Endothelial cell of umbilical vein (primary cell): Measurements from ENCODE around the gene CD86. TPM values are rescaled to one million over a fixed set of nuclear protein-coding genes. Genes with fewer than 3 reads are reported as not detected.

Experiments used
- BruUV-seq: library from RNA; stranded (reverse); fragments of 400-500 nt; replicated peaks from 2 replicates; lab custom pipeline; 2021; lab: Mats Ljungman, UMichigan
- CTCF ChIA-PET: fragments of 300-600, 350-600 bp; sonication (Branson Sonifier 250); formaldehyde crosslinking; loops from one replicate; lab custom pipeline; 2021; ENCODE audit warnings: antibody characterized with exemption, inconsistent platforms; lab: Charles Lee
- POLR2A ChIA-PET: fragments of 300-600, 350-600 bp; sonication (Branson Sonifier 250); formaldehyde crosslinking; loops from one replicate; lab custom pipeline; 2021; ENCODE audit warnings: antibody characterized with exemption, inconsistent platforms; lab: Charles Lee
- DNase-seq: peaks from one replicate; pipeline ENCODE4 v3.0.0-alpha.2; 2011; ENCODE audit warnings: low read depth, low spot score
- FAIRE-seq: peaks from 2 replicates; lab custom pipeline; 2011; peaks lifted over from hg19 to GRCh38; lab: Jason Lieb, UNC
- H2AFZ ChIP-seq: 2 replicates; pipeline ENCODE4 v1.6.0; 2012; ENCODE audit warnings: low read depth, low read length, control low read depth, inconsistent platforms
- H3K27ac ChIP-seq: 2 replicates; pipeline ENCODE4 v1.5.1; 2011; ENCODE audit warnings: low read depth, mild to moderate bottlenecking, control low read depth, low read length, moderate library complexity; ENCODE audit not compliant: insufficient read depth
- H3K27me3 ChIP-seq, 2 experiments: 2 replicates each; pipeline versions ENCODE4 v1.6.0 to v1.6.1; 2011; ENCODE audit warnings: low read length in 2 of 2, mixed read lengths in 1 of 2; ENCODE audit not compliant: control insufficient read depth in 2 of 2, insufficient read depth in 2 of 2
- H3K36me3 ChIP-seq, 2 experiments: 2 replicates in 1 of 2; 3 replicates in 1 of 2; pipeline ENCODE4 v1.5.1; 2011; ENCODE audit warnings: low read length in 2 of 2, mild to moderate bottlenecking in 1 of 2, moderate library complexity in 1 of 2; ENCODE audit not compliant: control insufficient read depth in 2 of 2, insufficient read depth in 2 of 2; ENCODE audit errors: extremely low read depth in 1 of 2
- H3K4me1 ChIP-seq: 3 replicates; pipeline ENCODE4 v1.5.1; 2011; ENCODE audit warnings: mild to moderate bottlenecking, low read length; ENCODE audit not compliant: control insufficient read depth, insufficient read depth; ENCODE audit errors: extremely low read depth
- H3K4me2 ChIP-seq: 2 replicates; pipeline ENCODE4 v1.6.1; 2011; ENCODE audit warnings: low read length, control low read depth, mixed read lengths; ENCODE audit not compliant: insufficient read depth
- H3K4me3 ChIP-seq, 3 experiments: fragments of 200-600 bp in 1 of 3; sonication (generic), shearing (Covaris generic) in 1 of 3; replicated peaks in 1 of 3; 2 replicates each; pipeline ENCODE4 v1.5.1; 2011 to 2016; ENCODE audit warnings: control low read depth in 3 of 3, low read length in 3 of 3, mild to moderate bottlenecking in 2 of 3, inconsistent platforms in 1 of 3, low read depth in 1 of 3, moderate library complexity in 1 of 3; ENCODE audit not compliant: insufficient read depth in 1 of 3
- H3K79me2 ChIP-seq: 2 replicates; pipeline ENCODE4 v1.6.0; 2012; ENCODE audit warnings: low read length, inconsistent platforms; ENCODE audit not compliant: control insufficient read depth, insufficient read depth
- H3K9ac ChIP-seq: replicated peaks from 2 replicates; pipeline ENCODE3; 2011; ENCODE audit warnings: low read length, control low read depth; ENCODE audit not compliant: insufficient read depth; ENCODE audit errors: extremely low read depth
- H3K9me1 ChIP-seq: replicated peaks from 3 replicates; pipeline ENCODE4 v1.6.0; 2011; ENCODE audit warnings: mild to moderate bottlenecking, low read length; ENCODE audit not compliant: control insufficient read depth, insufficient read depth; ENCODE audit errors: extremely low read depth
- H3K9me3 ChIP-seq: replicated peaks from 2 replicates; pipeline ENCODE4 v1.5.1; 2012; ENCODE audit warnings: low read length, inconsistent platforms; ENCODE audit not compliant: control insufficient read depth, insufficient read depth
- H4K20me1 ChIP-seq: replicated peaks from 2 replicates; pipeline ENCODE3; 2011; ENCODE audit warnings: mild to moderate bottlenecking, low read length; ENCODE audit not compliant: control insufficient read depth, insufficient read depth; ENCODE audit errors: extremely low read depth
- CTCF ChIP-seq, 2 donors: IDR thresholded peaks; 1 replicate in 1 of 2; 2 replicates in 1 of 2; pipeline ENCODE4 v1.5.1; 2011; ENCODE audit warnings: low read length in 2 of 2, mild to moderate bottlenecking in 2 of 2, moderate library complexity in 2 of 2, control low read depth in 1 of 2, inconsistent platforms in 1 of 2, low read depth in 1 of 2; ENCODE audit not compliant: insufficient read depth in 1 of 2; ENCODE audit errors: extremely low read depth in 1 of 2
- EZH2 ChIP-seq: IDR thresholded peaks from 2 replicates; pipeline ENCODE4 v1.6.1; 2012; ENCODE audit warnings: borderline replicate concordance, low read depth, mild to moderate bottlenecking, moderate library complexity, low read length, inconsistent platforms; ENCODE audit not compliant: severe bottlenecking
- FOS ChIP-seq: IDR thresholded peaks from 2 replicates; pipeline ENCODE4 v1.6.1; 2011; ENCODE audit warnings: mild to moderate bottlenecking, low read length, moderate library complexity, borderline replicate concordance; ENCODE audit not compliant: insufficient read depth
- GATA2 ChIP-seq: IDR thresholded peaks from 2 replicates; pipeline ENCODE4 v1.7.0; 2011; ENCODE audit warnings: low read depth, mild to moderate bottlenecking, moderate library complexity, mixed read lengths, low read length; ENCODE audit not compliant: insufficient read length, insufficient read depth
- JUN ChIP-seq: IDR thresholded peaks from 2 replicates; pipeline ENCODE4 v1.6.1; 2011; ENCODE audit warnings: borderline replicate concordance, low read depth; ENCODE audit not compliant: insufficient read length, insufficient read depth
- MYC ChIP-seq: IDR thresholded peaks from one replicate; pipeline ENCODE4 v1.6.1; 2011; ENCODE audit warnings: mild to moderate bottlenecking, low read depth, low read length
- POLR2A ChIP-seq: IDR thresholded peaks from 2 replicates; pipeline ENCODE4 v1.6.1; 2012; ENCODE audit warnings: low read depth, mild to moderate bottlenecking, control low read depth, low read length
- POLR2AphosphoS5 ChIP-seq: IDR thresholded peaks from 2 replicates; pipeline ENCODE4 v1.6.1; 2012; ENCODE audit warnings: low read depth, mild to moderate bottlenecking, control low read depth, low read length, moderate library complexity; ENCODE audit not compliant: insufficient read depth
- dilution Hi-C: fragments of 300-500 bp; cut with MboI; formaldehyde crosslinking; loops from one replicate; pipeline ENCODE4 v1.15.0; 2019; ENCODE audit warnings: low sequenced_read_pairs; ENCODE audit not compliant: extremely low pct_ligation_motif_present
- intact Hi-C: fragments of 100-400 bp; cut with micrococcal nuclease; formaldehyde crosslinking; loops from one replicate; pipeline ENCODE4 v1.10.0; 2022
- polyA plus RNA-seq, 4 experiments: library from polyadenylated mRNA; depleted of rRNA in 3 of 4; stranded (reverse) in 3 of 4; unstranded in 1 of 4; fragments of >200 nt; gene quantifications; 2 replicates each; pipeline versions ENCODE4 v1.2.1 to v1.2.3, GENCODE V29; 2011 to 2012; ENCODE audit warnings: missing spikeins in 1 of 4
- total RNA-seq: library from RNA; stranded (reverse); gene quantifications from 2 replicates; pipeline ENCODE4 v1.2.3, GENCODE V29; 2021
- TF ChIP-seq, protein P1 (sequence below): IDR thresholded peaks from 2 replicates; pipeline ENCODE4 v1.6.1; 2011; ENCODE audit not compliant: insufficient read depth, insufficient read length

Gene CD86
- total and polyA plus RNA-seq, 2 donors (not counting 3 experiments of a cell fraction or from before 2014, with no cell fraction given), result not detected

- no peak for DNase-seq
- Histone ChIP-seq H3K4me1 (no peaks in the 10 kb centered on the region), H3K27ac (no peak overlapping the region), H3K27me3 (peaks cover 2 to 14% of the 10 kb centered on the region in 2 experiments), H3K36me3 (no peaks in the 10 kb centered on the region), H3K4me2 (no peak overlapping the region), H3K9me1 (no peaks in the 10 kb centered on the region), H3K9me3 (no peaks in the 10 kb centered on the region), H3K79me2 (no peaks in the 10 kb centered on the region), H4K20me1 (no peaks in the 10 kb centered on the region), H3K4me3 (no peak overlapping the region), H2AFZ (no peak overlapping the region), H3K9ac (no peak overlapping the region)
- FAIRE-seq, result no peak
- ChIA-PET POLR2A (no interaction called here), CTCF (interaction anchor here (0.8 to 4.1 kb wide), 3 partner anchors 39 to 196 kb away, joined by 3 to 70 read pairs (median 3); no protein-coding TSS in a partner anchor)
- no peak for TF ChIP-seq POLR2A
- TF ChIP-seq JUN, result no peak
- no peak for TF ChIP-seq FOS
- TF ChIP-seq MYC, result no peak
- TF ChIP-seq GATA2, result no peak
- TF ChIP-seq, protein P1, sequence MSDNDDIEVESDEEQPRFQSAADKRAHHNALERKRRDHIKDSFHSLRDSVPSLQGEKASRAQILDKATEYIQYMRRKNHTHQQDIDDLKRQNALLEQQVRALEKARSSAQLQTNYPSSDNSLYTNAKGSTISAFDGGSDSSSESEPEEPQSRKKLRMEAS, result no peak
- no peak for TF ChIP-seq POLR2AphosphoS5
- TF ChIP-seq EZH2, result no peak
- TF ChIP-seq CTCF (IDR thresholded peaks at IDR 0.05; ENCODE audit: extremely low read depth in 1 of 2, insufficient read depth in 1 of 2, low read depth in 1 of 2, low read length in 2 of 2), result no peak
- BruUV-seq, result no TSS peak
- intact Hi-C loops, result loop anchor here (5.0 to 10.0 kb wide), 2 partner anchors 278 to 570 kb away; partner anchors contain the start of genes FAM162A and MIX23
- dilution Hi-C loops, result no loop called here
These were observed 49.5 kb downstream of the CD86 start for GRCh38 chr3:122104515-122105194.
